HG02840 (cell line): Measurements from ENCODE around the gene KCNC1.

Experiments
- ATAC-seq: cut with Tn5 transposase; IDR thresholded peaks from one replicate; pipeline ENCODE4 v1.9.1; 2021; ENCODE audit warnings: mild to moderate bottlenecking, moderate library complexity, moderate number of reproducible peaks; ENCODE audit not compliant: unreplicated experiment, low FRiP score

KCNC1 gene

DNA sequence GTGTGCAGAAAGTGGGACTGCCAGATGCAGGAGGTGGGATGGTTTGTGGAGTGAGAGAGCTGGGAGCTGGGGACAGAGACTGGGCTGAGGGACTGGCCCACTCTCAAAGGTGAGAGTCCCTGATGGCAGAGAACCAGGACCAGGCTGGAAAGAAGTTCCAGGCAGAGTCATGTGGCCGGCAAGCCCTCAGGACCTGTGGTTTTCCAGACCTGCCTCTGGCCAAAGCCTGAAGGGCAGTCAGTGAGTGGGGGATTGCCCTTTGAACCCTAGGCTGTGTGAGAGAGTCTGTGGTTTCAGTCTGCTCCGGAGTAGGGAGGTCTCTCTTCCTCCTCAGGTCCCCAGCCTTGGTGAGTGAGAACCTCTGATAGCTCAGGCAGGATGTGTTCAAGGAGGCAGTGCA lies 17.0 kb downstream of the KCNC1 start:
- ATAC-seq: no peak

- ATAC-seq: no peak
These were observed 17.6 kb downstream of the KCNC1 start for GRCh38 chr11:17752144-17752543.

- ATAC-seq: no peak
These were observed 18.6 kb downstream of the KCNC1 start for GRCh38 chr11:17753153-17753552.

- no peak for ATAC-seq
These were observed 19.1 kb downstream of the KCNC1 start for GRCh38 chr11:17753641-17754040.

DNA sequence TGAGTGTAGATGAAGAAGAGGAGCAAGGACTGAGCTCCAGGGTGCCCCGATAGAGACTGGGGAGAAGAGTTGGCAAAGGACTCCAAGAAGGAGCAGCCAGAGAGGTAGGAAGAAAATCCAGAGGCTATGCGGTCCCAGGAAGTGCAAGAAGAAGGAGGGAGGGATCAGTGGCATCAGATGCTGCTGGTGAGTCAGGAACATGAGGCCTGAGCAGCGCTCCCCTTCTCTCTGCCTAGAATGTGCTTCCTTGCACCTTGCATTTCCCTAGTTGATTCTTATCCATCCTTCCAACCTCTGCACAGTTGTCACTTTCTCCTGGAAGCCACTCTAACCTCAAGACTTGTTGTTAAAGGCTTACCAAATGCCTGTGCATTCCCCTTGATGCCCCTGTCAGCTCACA lies 21.3 kb downstream of the KCNC1 start:
- ATAC-seq: no peak

DNA sequence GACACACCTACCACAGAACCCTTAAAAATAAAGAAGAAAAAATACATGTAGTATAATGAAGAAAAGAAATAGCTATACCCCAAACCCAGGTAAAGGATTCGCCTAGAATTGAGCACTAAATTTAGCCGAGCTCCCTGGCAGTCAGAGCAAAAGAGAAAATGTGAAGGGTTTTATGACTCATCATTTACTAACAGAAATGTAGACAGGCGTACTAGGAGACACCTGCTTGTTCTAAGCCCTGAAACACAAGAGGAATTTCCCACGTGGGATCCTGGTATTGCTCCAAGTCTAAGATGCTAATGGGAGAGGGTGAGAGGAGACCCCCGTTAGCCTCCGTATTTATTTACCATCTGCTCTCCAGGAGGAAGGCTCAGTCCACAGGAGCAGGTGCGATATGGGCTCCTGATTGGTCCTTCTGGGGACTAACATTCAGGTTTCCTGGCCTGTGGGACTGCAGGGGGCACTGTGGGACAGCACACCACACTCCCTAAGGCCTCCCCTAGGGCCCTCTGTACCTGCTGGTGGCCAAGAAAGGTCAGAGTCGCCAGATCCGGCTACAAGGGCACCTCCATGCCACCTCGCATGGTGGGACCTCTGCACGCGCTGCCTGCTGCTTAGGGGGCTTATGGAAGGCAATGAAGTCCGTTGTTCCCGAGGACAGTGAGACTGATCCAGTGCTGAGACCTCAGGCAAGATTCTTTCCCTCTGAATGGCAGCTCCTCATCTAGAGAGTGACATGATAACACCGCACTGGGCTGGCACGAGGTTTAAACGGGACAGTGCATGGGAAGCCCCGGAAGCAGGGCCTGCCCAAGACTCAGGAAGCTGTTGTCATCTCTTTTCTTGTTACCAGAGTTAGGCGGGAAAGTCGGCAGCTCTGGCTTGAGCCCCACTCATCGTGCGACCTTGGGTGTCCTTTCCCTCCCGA lies 25.8 kb downstream of the KCNC1 start:
- ATAC-seq: no peak

DNA sequence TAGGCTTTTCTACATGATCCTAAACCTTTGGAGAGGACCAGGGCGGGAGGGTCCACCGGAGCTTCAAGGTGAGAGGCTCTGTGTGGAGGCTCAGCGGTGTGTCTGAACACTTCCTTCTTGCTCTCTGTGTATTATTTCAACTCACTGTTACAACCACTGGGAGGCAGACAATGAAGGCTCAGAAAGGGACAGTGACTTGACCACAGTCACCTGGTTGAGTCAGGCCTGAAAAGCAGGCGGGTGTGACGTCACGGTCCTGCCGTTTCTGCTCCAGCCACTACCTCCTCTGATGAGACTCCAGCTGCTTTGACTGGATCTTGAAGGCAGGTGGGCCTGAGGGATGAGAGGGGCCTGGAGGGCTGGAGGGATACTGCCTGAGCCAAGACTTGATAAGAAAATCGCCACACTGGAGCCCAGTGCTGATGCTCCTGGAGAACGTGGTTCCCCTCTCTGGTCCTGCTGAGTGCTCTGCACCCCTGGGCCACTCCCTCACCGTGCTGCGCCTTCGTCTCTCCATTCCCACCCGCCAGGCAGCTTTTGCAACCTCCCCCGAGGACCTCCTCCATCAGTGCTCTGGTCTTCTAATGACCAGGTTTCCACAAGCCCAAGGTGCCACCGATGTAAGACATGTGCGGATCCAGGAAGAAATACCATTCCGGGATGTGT lies 27.9 kb downstream of the KCNC1 start:
- no peak for ATAC-seq

GRCh38 chr11:17763244-17763643 lies 28.7 kb downstream of the KCNC1 start:
- ATAC-seq: no peak

GRCh38 chr11:17763703-17764102 lies 29.1 kb downstream of the KCNC1 start:
- ATAC-seq: no peak

DNA sequence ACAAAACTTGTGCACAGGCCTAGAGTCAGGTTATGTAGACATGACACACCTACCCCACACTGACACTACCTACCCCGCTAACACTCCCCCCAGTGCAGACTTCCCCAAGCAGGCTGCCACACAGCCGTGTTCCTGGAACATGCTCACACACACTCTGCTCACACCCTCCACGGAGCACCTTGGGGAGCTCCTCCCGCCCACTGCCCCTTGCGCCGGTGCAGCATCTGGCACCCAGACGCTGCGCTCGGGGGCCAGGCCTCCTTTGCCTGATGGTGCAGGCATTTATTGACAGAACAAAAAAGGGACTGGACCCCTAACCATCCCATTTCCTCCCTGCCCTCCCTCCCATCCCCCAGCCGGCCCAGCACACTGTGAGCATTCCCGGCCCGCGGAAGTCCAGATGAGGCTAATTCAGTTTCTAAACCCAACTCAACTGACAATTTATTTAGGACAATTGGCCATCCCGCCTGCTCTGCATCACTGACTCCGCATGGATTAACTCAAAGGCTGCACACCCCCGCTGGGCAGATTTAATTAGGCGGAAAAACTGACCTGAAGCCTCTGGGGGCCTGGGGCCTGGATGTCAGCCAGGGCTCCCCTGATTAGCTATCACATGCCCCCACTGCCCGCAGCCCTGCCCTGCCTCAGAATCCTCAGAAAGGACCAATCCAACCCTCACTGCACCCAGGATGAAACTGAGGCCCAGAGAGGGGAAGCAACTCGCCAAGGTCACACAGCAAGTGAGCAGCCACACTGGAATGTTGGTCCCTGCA lies 30.1 kb downstream of the KCNC1 start:
- ATAC-seq: no peak

GRCh38 chr11:17765356-17766072 lies 30.9 kb downstream of the KCNC1 start:
- ATAC-seq: no peak

DNA sequence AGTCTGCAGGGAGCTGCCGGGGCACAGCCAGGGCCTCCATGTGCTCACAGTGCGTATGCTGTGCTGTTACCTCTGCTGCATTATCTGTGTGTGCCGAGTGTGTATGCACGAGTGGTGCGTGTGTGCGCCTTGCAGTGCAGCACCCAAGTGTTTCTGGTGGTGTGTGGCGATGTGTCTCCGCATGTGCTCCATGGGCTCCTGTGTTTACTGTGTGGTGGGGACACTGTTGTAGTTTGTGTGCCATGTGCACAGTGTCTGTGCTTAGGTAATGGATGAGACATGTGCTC lies 31.4 kb downstream of the KCNC1 start:
- no peak for ATAC-seq

DNA sequence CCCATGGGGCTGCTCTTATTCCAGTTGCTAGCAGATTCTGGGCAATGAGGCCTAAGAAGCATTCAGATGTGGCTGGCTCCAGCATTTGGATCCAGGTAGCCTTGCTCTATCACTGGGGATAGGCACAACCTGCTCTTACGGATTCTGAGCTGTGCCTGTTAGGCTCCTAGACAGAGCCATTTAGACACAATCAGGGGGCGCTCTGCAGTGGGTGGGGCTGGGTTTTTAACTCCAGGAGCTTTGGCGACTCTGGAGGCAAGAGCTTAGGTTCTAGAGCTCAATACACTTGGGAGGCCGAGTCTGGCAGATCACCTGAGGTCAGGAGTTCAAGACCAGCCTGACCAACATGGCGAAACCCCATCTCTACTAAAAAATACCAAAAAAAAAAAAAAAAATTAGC lies 32.0 kb downstream of the KCNC1 start:
- ATAC-seq: no peak

GRCh38 chr11:17767301-17767885 lies 32.8 kb downstream of the KCNC1 start:
- no peak for ATAC-seq

GRCh38 chr11:17767914-17768313 lies 33.3 kb downstream of the KCNC1 start:
- no peak for ATAC-seq

DNA sequence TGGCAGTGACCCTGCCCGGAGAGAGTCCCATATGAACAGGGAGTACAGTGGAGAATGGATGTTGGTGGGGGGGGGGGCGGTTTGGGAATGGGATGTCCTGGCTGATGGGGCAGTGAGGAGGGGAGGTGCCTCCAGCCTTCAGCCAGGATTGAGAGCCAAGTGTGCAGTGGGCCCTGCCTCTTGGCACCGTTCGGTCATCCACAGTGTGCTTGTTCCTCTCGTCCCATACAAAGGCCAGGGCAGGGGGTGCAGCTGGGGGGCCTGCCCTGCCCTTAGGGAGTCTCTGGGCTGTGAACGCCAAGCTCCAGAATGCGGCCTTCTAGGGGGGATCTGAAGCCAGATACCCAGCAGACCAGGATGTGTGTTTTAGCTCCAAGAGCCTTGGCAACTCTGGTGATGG lies 34.0 kb downstream of the KCNC1 start:
- no peak for ATAC-seq

GRCh38 chr11:17769218-17769617 lies 34.6 kb downstream of the KCNC1 start:
- ATAC-seq: no peak

DNA sequence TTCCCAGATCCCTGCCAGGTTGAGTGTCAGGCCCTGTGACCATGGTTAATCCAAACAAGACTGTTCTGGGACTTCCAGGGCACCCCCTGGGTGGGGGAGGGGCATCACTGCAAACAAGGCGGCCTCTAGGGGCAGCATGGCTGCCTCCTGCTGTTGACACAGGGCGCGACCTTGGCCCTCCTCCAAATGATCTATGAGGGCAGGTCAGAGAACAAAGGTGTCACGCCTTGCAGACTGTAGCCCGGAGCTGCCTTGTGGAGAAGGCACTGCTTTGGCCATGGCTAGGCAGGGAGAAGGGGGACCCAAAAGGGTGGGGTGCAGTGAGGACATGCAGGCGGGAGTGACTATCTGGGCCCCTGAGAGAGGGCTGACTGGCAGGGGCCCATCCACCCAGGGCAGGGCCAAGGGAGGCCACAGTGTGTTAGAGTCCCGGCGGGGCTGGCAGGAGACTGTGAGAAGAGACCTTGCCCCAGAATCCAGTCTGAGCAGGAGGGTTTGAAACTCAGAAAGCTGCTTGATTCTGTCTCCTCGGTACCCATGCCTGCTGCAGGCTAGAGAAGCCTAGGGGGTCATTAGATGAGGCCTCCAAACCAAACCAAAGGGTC lies 35.6 kb downstream of the KCNC1 start:
- ATAC-seq: no peak

DNA sequence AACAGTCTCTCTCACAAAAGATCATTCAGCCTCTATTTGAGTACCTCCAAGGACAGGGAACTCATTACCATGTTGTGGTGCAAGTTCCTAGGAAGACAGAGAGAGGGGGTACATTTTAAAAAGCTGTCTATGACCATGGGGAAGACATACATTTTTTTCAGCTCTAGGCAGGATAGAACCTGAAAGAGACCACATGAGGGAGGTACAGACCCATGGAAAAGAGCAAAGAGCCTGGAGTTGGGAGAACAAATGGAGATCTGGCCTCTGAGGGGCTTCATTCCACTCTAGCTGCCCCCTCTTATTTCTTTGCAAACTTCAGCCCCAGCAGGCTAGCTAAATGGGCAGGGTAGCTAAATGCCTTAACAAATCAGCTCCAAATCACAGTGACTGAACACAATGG lies 36.3 kb downstream of the KCNC1 start:
- ATAC-seq: no peak

- ATAC-seq: no peak
These were observed 36.8 kb downstream of the KCNC1 start for GRCh38 chr11:17771415-17771814.
